ENCODE measurements around the gene ABCC12. TPM values are rescaled to one million over a fixed set of nuclear protein-coding genes. Genes with fewer than 3 reads are reported as not detected.
A peak's percentile ranks its signal among the peaks of the same experiment; 100 is the strongest.

Gene ABCC12
- total RNA-seq, 2 donors from 2014 or later = not detected

GRCh38 chr16:48160575-48160974, 4.8 kb upstream of the ABCC12 start:
- no peak for DNase-seq
- Mint-ChIP-seq H3K4me3 (no peak overlapping the region), H3K4me1 (peaks cover 4% of the 10 kb centered on the region), H3K27ac (no peak overlapping the region), H3K36me3 (ENCODE audit: low read depth) (no peaks in the 10 kb centered on the region), H3K27me3 (peaks cover 32% of the 10 kb centered on the region)
- H3K9me3 ChIP-seq (ENCODE audit: control insufficient read depth, low read length, poor library complexity, severe bottlenecking) = no peaks in the 10 kb centered on the region
- no peak for ATAC-seq

- Mint-ChIP-seq H3K27me3 (peaks cover 47% of the 10 kb centered on the region), H3K27ac (no peak overlapping the region), H3K36me3 (ENCODE audit: low read depth) (no peaks in the 10 kb centered on the region), H3K4me3 (no peak overlapping the region), H3K4me1 (no peaks in the 10 kb centered on the region)
- no peak for DNase-seq
- H3K9me3 ChIP-seq (ENCODE audit: control insufficient read depth, low read length, poor library complexity, severe bottlenecking) = no peaks in the 10 kb centered on the region
- no peak for ATAC-seq
Observed at GRCh38 chr16:48158296-48158695, 2.5 kb upstream of the ABCC12 start.

GRCh38 chr16:48157794-48158193, 2.0 kb upstream of the ABCC12 start:
- no peaks in the 10 kb centered on the region for H3K36me3 Mint-ChIP-seq (ENCODE audit: low read depth)
- H3K27me3 Mint-ChIP-seq = peaks cover 43% of the 10 kb centered on the region
- ATAC-seq = no peak
- H3K4me3 Mint-ChIP-seq = no peak overlapping the region
- no peaks in the 10 kb centered on the region for H3K4me1 Mint-ChIP-seq
- no peaks in the 10 kb centered on the region for H3K9me3 ChIP-seq (ENCODE audit: control insufficient read depth, low read length, poor library complexity, severe bottlenecking)
- DNase-seq = no peak
- H3K27ac Mint-ChIP-seq = no peak overlapping the region

GRCh38 chr16:48157302-48157701, 1.5 kb upstream of the ABCC12 start:
- Mint-ChIP-seq H3K4me1 (no peaks in the 10 kb centered on the region), H3K27ac (no peak overlapping the region), H3K36me3 (ENCODE audit: low read depth) (no peaks in the 10 kb centered on the region), H3K27me3 (peaks cover 42% of the 10 kb centered on the region), H3K4me3 (no peak overlapping the region)
- no peak for ATAC-seq
- DNase-seq = no peak
- H3K9me3 ChIP-seq (ENCODE audit: control insufficient read depth, low read length, poor library complexity, severe bottlenecking) = no peaks in the 10 kb centered on the region

- Mint-ChIP-seq H3K4me1 (no peaks in the 10 kb centered on the region), H3K4me3 (peak overlapping the region; percentile 45), H3K36me3 (ENCODE audit: low read depth) (no peaks in the 10 kb centered on the region), H3K27ac (no peak overlapping the region), H3K27me3 (peaks cover 40% of the 10 kb centered on the region)
- DNase-seq = peak; percentile 67 to 79 (median 71)
- ATAC-seq = peak; percentile 82
- H3K9me3 ChIP-seq (ENCODE audit: control insufficient read depth, low read length, poor library complexity, severe bottlenecking) = no peaks in the 10 kb centered on the region
Observed at GRCh38 chr16:48156790-48157209, 1.0 kb upstream of the ABCC12 start.

- DNase-seq = no peak
- Mint-ChIP-seq H3K36me3 (ENCODE audit: low read depth) (peaks cover 2% of the 10 kb centered on the region), H3K27me3 (peaks cover 45% of the 10 kb centered on the region), H3K4me3 (no peak overlapping the region), H3K4me1 (no peaks in the 10 kb centered on the region), H3K27ac (no peak overlapping the region)
- H3K9me3 ChIP-seq (ENCODE audit: control insufficient read depth, low read length, poor library complexity, severe bottlenecking) = no peaks in the 10 kb centered on the region
- ATAC-seq = no peak
Observed at GRCh38 chr16:48153774-48154173, 2.0 kb downstream of the ABCC12 start.

GRCh38 chr16:48152226-48152625, 3.6 kb downstream of the ABCC12 start:
- Mint-ChIP-seq H3K36me3 (ENCODE audit: low read depth) (peaks cover 2% of the 10 kb centered on the region), H3K27me3 (peaks cover 39% of the 10 kb centered on the region), H3K4me3 (no peak overlapping the region), H3K4me1 (no peaks in the 10 kb centered on the region), H3K27ac (no peak overlapping the region)
- no peaks in the 10 kb centered on the region for H3K9me3 ChIP-seq (ENCODE audit: control insufficient read depth, low read length, poor library complexity, severe bottlenecking)
- ATAC-seq (no peak), DNase-seq (no peak)

- H3K9me3 ChIP-seq (ENCODE audit: control insufficient read depth, low read length, poor library complexity, severe bottlenecking) = no peaks in the 10 kb centered on the region
- ATAC-seq (no peak), DNase-seq (no peak)
- Mint-ChIP-seq H3K4me3 (no peak overlapping the region), H3K27me3 (peaks cover 40% of the 10 kb centered on the region), H3K27ac (no peak overlapping the region), H3K4me1 (no peaks in the 10 kb centered on the region), H3K36me3 (ENCODE audit: low read depth) (peaks cover 2% of the 10 kb centered on the region)
Observed at GRCh38 chr16:48150707-48151106, 5.1 kb downstream of the ABCC12 start.

- peaks cover 32% of the 10 kb centered on the region for H3K27me3 Mint-ChIP-seq
- DNase-seq (no peak), ATAC-seq (no peak)
- H3K4me1 Mint-ChIP-seq = no peaks in the 10 kb centered on the region
- no peak overlapping the region for H3K27ac Mint-ChIP-seq
- no peak overlapping the region for H3K4me3 Mint-ChIP-seq
- H3K36me3 Mint-ChIP-seq (ENCODE audit: low read depth) = peaks cover 4% of the 10 kb centered on the region
- no peaks in the 10 kb centered on the region for H3K9me3 ChIP-seq (ENCODE audit: control insufficient read depth, low read length, poor library complexity, severe bottlenecking)
Observed at GRCh38 chr16:48146710-48147109, 9.1 kb downstream of the ABCC12 start.

GRCh38 chr16:48146131-48146530, 9.7 kb downstream of the ABCC12 start:
- ATAC-seq = no peak
- H3K9me3 ChIP-seq (ENCODE audit: control insufficient read depth, low read length, poor library complexity, severe bottlenecking) = no peaks in the 10 kb centered on the region
- H3K36me3 Mint-ChIP-seq (ENCODE audit: low read depth) = peaks cover 4% of the 10 kb centered on the region
- H3K4me1 Mint-ChIP-seq = no peaks in the 10 kb centered on the region
- no peak overlapping the region for H3K27ac Mint-ChIP-seq
- no peak for DNase-seq
- H3K27me3 Mint-ChIP-seq = peaks cover 37% of the 10 kb centered on the region
- no peak overlapping the region for H3K4me3 Mint-ChIP-seq

GRCh38 chr16:48143812-48144368, 11.9 kb downstream of the ABCC12 start:
- ATAC-seq (no peak), DNase-seq (no peak)
- Mint-ChIP-seq H3K36me3 (ENCODE audit: low read depth) (peaks cover 2% of the 10 kb centered on the region), H3K27me3 (peaks cover 25% of the 10 kb centered on the region), H3K4me3 (no peak overlapping the region), H3K4me1 (no peaks in the 10 kb centered on the region), H3K27ac (no peak overlapping the region)
- no peaks in the 10 kb centered on the region for H3K9me3 ChIP-seq (ENCODE audit: control insufficient read depth, low read length, poor library complexity, severe bottlenecking)

- H3K27ac Mint-ChIP-seq = no peak overlapping the region
Observed at GRCh38 chr16:48140821-48141220, 15.0 kb downstream of the ABCC12 start.

GRCh38 chr16:48139517-48139916, 16.3 kb downstream of the ABCC12 start:
- no peaks in the 10 kb centered on the region for H3K9me3 ChIP-seq (ENCODE audit: control insufficient read depth, low read length, poor library complexity, severe bottlenecking)
- Mint-ChIP-seq H3K4me1 (no peaks in the 10 kb centered on the region), H3K36me3 (ENCODE audit: low read depth) (peaks cover 4% of the 10 kb centered on the region), H3K4me3 (no peak overlapping the region), H3K27me3 (peaks cover 28% of the 10 kb centered on the region), H3K27ac (no peak overlapping the region)
- no peak for DNase-seq
- no peak for ATAC-seq

More at GRCh38 chr16:48140821-48141220, 15.0 kb downstream of the ABCC12 start:
- DNase-seq (no peak), ATAC-seq (no peak)
- Mint-ChIP-seq H3K4me1 (no peaks in the 10 kb centered on the region), H3K27me3 (peaks cover 24% of the 10 kb centered on the region), H3K36me3 (ENCODE audit: low read depth) (peaks cover 4% of the 10 kb centered on the region), H3K4me3 (no peak overlapping the region)
- no peaks in the 10 kb centered on the region for H3K9me3 ChIP-seq (ENCODE audit: control insufficient read depth, low read length, poor library complexity, severe bottlenecking)

- peaks cover 2% of the 10 kb centered on the region for H3K36me3 Mint-ChIP-seq (ENCODE audit: low read depth)
- no peak overlapping the region for H3K4me3 Mint-ChIP-seq
- DNase-seq = no peak
- H3K9me3 ChIP-seq (ENCODE audit: control insufficient read depth, low read length, poor library complexity, severe bottlenecking) = no peaks in the 10 kb centered on the region
- no peak for ATAC-seq
- H3K4me1 Mint-ChIP-seq = no peaks in the 10 kb centered on the region
- H3K27me3 Mint-ChIP-seq = peaks cover 28% of the 10 kb centered on the region
- no peak overlapping the region for H3K27ac Mint-ChIP-seq
Observed at GRCh38 chr16:48138543-48138942, 17.2 kb downstream of the ABCC12 start.

Measured in T-helper 17 cell (primary cell).